ENCODE measurements around the gene NCBP2. TPM values are rescaled to one million over a fixed set of nuclear protein-coding genes. Genes with fewer than 3 reads are reported as not detected.

Gene NCBP2
- polyA plus RNA-seq, 1 of the 3 experiments (the other 2 are of a cell fraction), result 128 TPM

DNA sequence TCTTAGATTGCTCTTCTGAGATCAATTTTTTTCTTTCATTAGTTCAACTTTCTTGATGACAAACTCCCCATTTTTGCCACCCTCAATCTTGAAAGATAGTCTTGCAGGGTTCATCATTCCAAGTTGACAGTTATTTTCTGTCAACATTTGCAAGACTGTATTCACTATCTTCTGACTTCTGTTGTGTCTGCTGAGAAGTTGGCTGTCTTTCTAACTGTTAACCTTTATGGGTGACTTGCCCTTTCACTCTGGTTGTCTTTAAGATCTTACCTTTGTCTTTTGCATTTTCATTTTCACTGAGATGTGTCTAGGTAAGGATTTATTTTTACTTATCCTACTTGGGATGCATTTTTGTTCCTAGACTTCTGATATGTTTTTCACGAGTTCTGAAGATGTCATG lies 40.9 kb upstream of the NCBP2 start:
- H3K79me2 ChIP-seq (ENCODE audit: insufficient read depth), result no peaks in the 10 kb centered on the region
- TF ChIP-seq NRF1 (IDR thresholded peaks at IDR 0.05; ENCODE audit: low read depth, low read length), result no peak
- no peak overlapping the region for H3K4me3 ChIP-seq (ENCODE audit: low read depth in 2 of 2, low read length in 1 of 2)
- no peak overlapping the region for H3K9ac ChIP-seq
- H3K4me1 ChIP-seq (ENCODE audit: control insufficient read depth in 1 of 2, insufficient read depth in 2 of 2, low read depth in 1 of 2, low read length in 1 of 2), result peaks cover 0 to 4% of the 10 kb centered on the region in 2 experiments; a peak in 1 of 4 replicates
- ChIA-PET CTCF (no interaction called here), POLR2A (no interaction called here)
- H3K36me3 ChIP-seq (replicated peaks in 1 of 2; ENCODE audit: control insufficient read depth in 1 of 2, insufficient read depth in 2 of 2, low read length in 1 of 2), result no peaks in the 10 kb centered on the region
- H4K20me1 ChIP-seq (ENCODE audit: insufficient read depth), result no peaks in the 10 kb centered on the region
- H3K27ac ChIP-seq (ENCODE audit: low read depth in 2 of 2, low read length in 1 of 2), result no peak overlapping the region
- 2% methylated on average over 1 of the region's 1 CpG for WGBS (ENCODE audit: low lambda C conversion rate)
- DNase-seq, result no peak
- H2AFZ ChIP-seq (ENCODE audit: low read depth), result no peak overlapping the region
- no peaks in the 10 kb centered on the region for H3K9me2 ChIP-seq
- no peak overlapping the region for H3K4me2 ChIP-seq
- H3F3A ChIP-seq (replicated peaks; ENCODE audit: insufficient read depth), result no peaks in the 10 kb centered on the region
- peaks cover 4% of the 10 kb centered on the region; the same call in 1 of the 2 replicates for H3K9me3 ChIP-seq
- H3K27me3 ChIP-seq (ENCODE audit: insufficient read depth), result no peaks in the 10 kb centered on the region; the same call in 1 of the 2 replicates

DNA sequence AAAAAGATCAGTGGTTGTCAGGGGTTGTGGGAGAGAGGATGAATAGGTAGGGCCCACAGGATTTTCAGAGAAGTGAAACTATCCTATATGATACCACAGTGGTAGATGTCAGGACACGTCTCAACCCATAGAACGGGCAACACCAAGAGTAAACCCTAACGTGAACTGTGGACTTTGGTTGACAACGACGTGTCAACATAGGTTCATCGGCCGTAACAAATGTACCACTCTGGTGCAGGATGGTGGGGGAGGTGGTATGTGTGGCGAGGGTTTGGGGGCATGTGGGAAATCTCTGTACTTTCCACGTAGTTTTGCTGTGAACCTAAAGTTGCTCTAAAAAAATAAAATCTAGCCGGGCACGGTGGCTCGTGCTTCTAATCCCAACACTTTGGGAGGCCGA lies 39.3 kb upstream of the NCBP2 start:
- no peaks in the 10 kb centered on the region for H3K36me3 ChIP-seq (replicated peaks in 1 of 2; ENCODE audit: control insufficient read depth in 1 of 2, insufficient read depth in 2 of 2, low read length in 1 of 2)
- ChIA-PET POLR2A (no interaction called here), CTCF (interaction anchor here (1.1 to 1.6 kb wide), 3 partner anchors 25 to 205 kb away, joined by 3 to 4 read pairs (median 3); partner anchors contain the start of gene NCBP2)
- no peak overlapping the region for H3K9ac ChIP-seq
- H3K4me2 ChIP-seq, result no peak overlapping the region
- no peaks in the 10 kb centered on the region for H3F3A ChIP-seq (replicated peaks; ENCODE audit: insufficient read depth)
- no peak overlapping the region for H3K4me3 ChIP-seq (ENCODE audit: low read depth in 2 of 2, low read length in 1 of 2)
- 84% methylated on average over 13 of the region's 13 CpGs for WGBS (ENCODE audit: low lambda C conversion rate)
- no peak overlapping the region for H3K27ac ChIP-seq (ENCODE audit: low read depth in 2 of 2, low read length in 1 of 2)
- TF ChIP-seq RAD21 (IDR thresholded peaks at IDR 0.05; ENCODE audit: low read length) (no peak), FOSL2 (IDR thresholded peaks at IDR 0.05; ENCODE audit: borderline replicate concordance, low read depth) (no peak), GATA2 (CRISPR knock-in tag; IDR thresholded peaks at IDR 0.05) (no peak), TAF1 (IDR thresholded peaks at IDR 0.05; ENCODE audit: borderline replicate concordance, low read depth, low read length) (no peak), SMC3 (IDR thresholded peaks at IDR 0.05; ENCODE audit: low read depth, low read length) (no peak), SIN3A (IDR thresholded peaks at IDR 0.05; ENCODE audit: borderline replicate concordance, low read depth, low read length) (no peak), CHD2 (IDR thresholded peaks at IDR 0.05; ENCODE audit: low read length, partially characterized antibody) (no peak), RCOR1 (IDR thresholded peaks at IDR 0.05; ENCODE audit: low read length) (no peak), RXRA (IDR thresholded peaks at IDR 0.05; ENCODE audit: borderline replicate concordance, low read depth) (no peak), EP300 (IDR thresholded peaks at IDR 0.05; ENCODE audit: borderline replicate concordance in 1 of 2, low read depth in 1 of 2, low read length in 1 of 2) (no peak), FOXJ3 (CRISPR knock-in tag; IDR thresholded peaks at IDR 0.05) (no peak)
- TF ChIP-seq, protein P1, sequence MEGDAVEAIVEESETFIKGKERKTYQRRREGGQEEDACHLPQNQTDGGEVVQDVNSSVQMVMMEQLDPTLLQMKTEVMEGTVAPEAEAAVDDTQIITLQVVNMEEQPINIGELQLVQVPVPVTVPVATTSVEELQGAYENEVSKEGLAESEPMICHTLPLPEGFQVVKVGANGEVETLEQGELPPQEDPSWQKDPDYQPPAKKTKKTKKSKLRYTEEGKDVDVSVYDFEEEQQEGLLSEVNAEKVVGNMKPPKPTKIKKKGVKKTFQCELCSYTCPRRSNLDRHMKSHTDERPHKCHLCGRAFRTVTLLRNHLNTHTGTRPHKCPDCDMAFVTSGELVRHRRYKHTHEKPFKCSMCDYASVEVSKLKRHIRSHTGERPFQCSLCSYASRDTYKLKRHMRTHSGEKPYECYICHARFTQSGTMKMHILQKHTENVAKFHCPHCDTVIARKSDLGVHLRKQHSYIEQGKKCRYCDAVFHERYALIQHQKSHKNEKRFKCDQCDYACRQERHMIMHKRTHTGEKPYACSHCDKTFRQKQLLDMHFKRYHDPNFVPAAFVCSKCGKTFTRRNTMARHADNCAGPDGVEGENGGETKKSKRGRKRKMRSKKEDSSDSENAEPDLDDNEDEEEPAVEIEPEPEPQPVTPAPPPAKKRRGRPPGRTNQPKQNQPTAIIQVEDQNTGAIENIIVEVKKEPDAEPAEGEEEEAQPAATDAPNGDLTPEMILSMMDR (IDR thresholded peaks at IDR 0.05), result no peak
- TF ChIP-seq, protein P2, sequence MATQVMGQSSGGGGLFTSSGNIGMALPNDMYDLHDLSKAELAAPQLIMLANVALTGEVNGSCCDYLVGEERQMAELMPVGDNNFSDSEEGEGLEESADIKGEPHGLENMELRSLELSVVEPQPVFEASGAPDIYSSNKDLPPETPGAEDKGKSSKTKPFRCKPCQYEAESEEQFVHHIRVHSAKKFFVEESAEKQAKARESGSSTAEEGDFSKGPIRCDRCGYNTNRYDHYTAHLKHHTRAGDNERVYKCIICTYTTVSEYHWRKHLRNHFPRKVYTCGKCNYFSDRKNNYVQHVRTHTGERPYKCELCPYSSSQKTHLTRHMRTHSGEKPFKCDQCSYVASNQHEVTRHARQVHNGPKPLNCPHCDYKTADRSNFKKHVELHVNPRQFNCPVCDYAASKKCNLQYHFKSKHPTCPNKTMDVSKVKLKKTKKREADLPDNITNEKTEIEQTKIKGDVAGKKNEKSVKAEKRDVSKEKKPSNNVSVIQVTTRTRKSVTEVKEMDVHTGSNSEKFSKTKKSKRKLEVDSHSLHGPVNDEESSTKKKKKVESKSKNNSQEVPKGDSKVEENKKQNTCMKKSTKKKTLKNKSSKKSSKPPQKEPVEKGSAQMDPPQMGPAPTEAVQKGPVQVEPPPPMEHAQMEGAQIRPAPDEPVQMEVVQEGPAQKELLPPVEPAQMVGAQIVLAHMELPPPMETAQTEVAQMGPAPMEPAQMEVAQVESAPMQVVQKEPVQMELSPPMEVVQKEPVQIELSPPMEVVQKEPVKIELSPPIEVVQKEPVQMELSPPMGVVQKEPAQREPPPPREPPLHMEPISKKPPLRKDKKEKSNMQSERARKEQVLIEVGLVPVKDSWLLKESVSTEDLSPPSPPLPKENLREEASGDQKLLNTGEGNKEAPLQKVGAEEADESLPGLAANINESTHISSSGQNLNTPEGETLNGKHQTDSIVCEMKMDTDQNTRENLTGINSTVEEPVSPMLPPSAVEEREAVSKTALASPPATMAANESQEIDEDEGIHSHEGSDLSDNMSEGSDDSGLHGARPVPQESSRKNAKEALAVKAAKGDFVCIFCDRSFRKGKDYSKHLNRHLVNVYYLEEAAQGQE (IDR thresholded peaks at IDR 0.05; ENCODE audit: low read depth, low read length), result no peak
- TF ChIP-seq, protein P3, sequence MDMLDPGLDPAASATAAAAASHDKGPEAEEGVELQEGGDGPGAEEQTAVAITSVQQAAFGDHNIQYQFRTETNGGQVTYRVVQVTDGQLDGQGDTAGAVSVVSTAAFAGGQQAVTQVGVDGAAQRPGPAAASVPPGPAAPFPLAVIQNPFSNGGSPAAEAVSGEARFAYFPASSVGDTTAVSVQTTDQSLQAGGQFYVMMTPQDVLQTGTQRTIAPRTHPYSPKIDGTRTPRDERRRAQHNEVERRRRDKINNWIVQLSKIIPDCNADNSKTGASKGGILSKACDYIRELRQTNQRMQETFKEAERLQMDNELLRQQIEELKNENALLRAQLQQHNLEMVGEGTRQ (IDR thresholded peaks at IDR 0.05; ENCODE audit: borderline replicate concordance, low read depth, low read length), result no peak
- no peak overlapping the region for H2AFZ ChIP-seq (ENCODE audit: low read depth)
- H3K79me2 ChIP-seq (ENCODE audit: insufficient read depth), result no peaks in the 10 kb centered on the region
- no peaks in the 10 kb centered on the region for H3K9me2 ChIP-seq
- H4K20me1 ChIP-seq (ENCODE audit: insufficient read depth), result no peaks in the 10 kb centered on the region
- H3K9me3 ChIP-seq, result peaks cover 4% of the 10 kb centered on the region; the same call in 1 of the 2 replicates
- H3K4me1 ChIP-seq (ENCODE audit: control insufficient read depth in 1 of 2, insufficient read depth in 2 of 2, low read depth in 1 of 2, low read length in 1 of 2), result peaks cover 0 to 2% of the 10 kb centered on the region in 2 experiments; a peak in 1 of 4 replicates
- DNase-seq, result no peak
- H3K27me3 ChIP-seq (ENCODE audit: insufficient read depth), result no peaks in the 10 kb centered on the region

All from SK-N-SH (cell line).